Measurements from ENCODE around the gene PGBD5.

GRCh38 chr1:230431527-230431926 is 5.4 kb upstream of the PGBD5 start:
- TF ChIP-seq EP300 (IDR thresholded peaks at IDR 0.05; ENCODE audit: low read depth) (no peak), CTCF (IDR thresholded peaks at IDR 0.05) (no peak)

Data from transverse colon (tissue), 3 donors.